ENCODE measurements around the gene PTPRM.

PTPRM gene

GRCh38 chr18:7770908-7771307, 203.8 kb downstream of the PTPRM start:
- no peak overlapping the region for H3K27ac ChIP-seq
- TF ChIP-seq CTCF (conservative IDR thresholded peaks at IDR 0.05) = no peak

GRCh38 chr18:7772510-7772888, 205.4 kb downstream of the PTPRM start:
- TF ChIP-seq CTCF (conservative IDR thresholded peaks at IDR 0.05) = no peak

GRCh38 chr18:7772951-7773350, 205.8 kb downstream of the PTPRM start:
- no peak overlapping the region for H3K27ac ChIP-seq
- no peak for TF ChIP-seq CTCF (conservative IDR thresholded peaks at IDR 0.05)

More at GRCh38 chr18:7772510-7772888, 205.4 kb downstream of the PTPRM start:
- H3K27ac ChIP-seq = no peak overlapping the region

- H3K27ac ChIP-seq = no peak overlapping the region
- TF ChIP-seq CTCF (conservative IDR thresholded peaks at IDR 0.05) = no peak
Measured at GRCh38 chr18:7775128-7775527, 208.0 kb downstream of the PTPRM start.

- TF ChIP-seq CTCF (conservative IDR thresholded peaks at IDR 0.05) = no peak
- no peak overlapping the region for H3K27ac ChIP-seq
Measured at GRCh38 chr18:7775843-7776242, 208.7 kb downstream of the PTPRM start.

GRCh38 chr18:7778181-7778580, 211.1 kb downstream of the PTPRM start:
- no peak for TF ChIP-seq CTCF (conservative IDR thresholded peaks at IDR 0.05)
- H3K27ac ChIP-seq = no peak overlapping the region

GRCh38 chr18:7779211-7779610, 212.1 kb downstream of the PTPRM start:
- no peak overlapping the region for H3K27ac ChIP-seq
- TF ChIP-seq CTCF (conservative IDR thresholded peaks at IDR 0.05) = no peak

- no peak overlapping the region for H3K27ac ChIP-seq
- no peak for TF ChIP-seq CTCF (conservative IDR thresholded peaks at IDR 0.05)
Measured at GRCh38 chr18:7784171-7784570, 217.1 kb downstream of the PTPRM start.
